Stimulated activated CD8-positive, alpha-beta memory T cell treated with anti-CD3 and anti-CD28 coated beads, Interleukin-7, amount 100 ng/mL, for 4 hours (primary cell): ENCODE measurements around the gene ANKRD11.
"Not testable (repeated sequence)": the region's sequence is repeated elsewhere in the genome, so short reads cannot be mapped to it uniquely, and the experiment has no call there.

Experiments
- DNase-seq, 2 donors: peaks; one replicate each; pipeline ENCODE4 v3.0.0-alpha.2; 2020; ENCODE audit warnings: low read depth in 2 of 2

Gene ANKRD11

GRCh38 chr16:89328412-89329400, 161.7 kb downstream of the ANKRD11 start:
- DNase-seq, result not testable (repeated sequence)

GRCh38 chr16:89326721-89327120, 163.6 kb downstream of the ANKRD11 start:
- no peak for DNase-seq

- DNase-seq, result no peak
Measured at GRCh38 chr16:89325861-89326471, 164.4 kb downstream of the ANKRD11 start.

GRCh38 chr16:89324056-89325010, 166.0 kb downstream of the ANKRD11 start:
- no peak for DNase-seq

- no peak for DNase-seq
Measured at GRCh38 chr16:89323120-89323960, 167.0 kb downstream of the ANKRD11 start.

GRCh38 chr16:89322321-89323119, 167.8 kb downstream of the ANKRD11 start:
- no peak for DNase-seq

- DNase-seq, result no peak
Measured at GRCh38 chr16:89320782-89321501, 169.4 kb downstream of the ANKRD11 start.

GRCh38 chr16:89319886-89320781, 170.2 kb downstream of the ANKRD11 start:
- peak in 1 of 2 donors; percentile 39 for DNase-seq

- DNase-seq, result no peak
Measured at GRCh38 chr16:89319631-89319885, 170.8 kb downstream of the ANKRD11 start.

- no peak for DNase-seq
Measured at GRCh38 chr16:89318871-89319630, 171.3 kb downstream of the ANKRD11 start.

GRCh38 chr16:89318430-89318758, 172.0 kb downstream of the ANKRD11 start:
- no peak for DNase-seq

GRCh38 chr16:89317729-89318429, 172.5 kb downstream of the ANKRD11 start:
- no peak for DNase-seq

GRCh38 chr16:89317101-89317671, 173.2 kb downstream of the ANKRD11 start:
- no peak for DNase-seq

GRCh38 chr16:89316701-89317100, 173.7 kb downstream of the ANKRD11 start:
- DNase-seq, result no peak

GRCh38 chr16:89315791-89316581, 174.4 kb downstream of the ANKRD11 start:
- DNase-seq, result peak; percentile 66 to 71

- DNase-seq, result no peak
Measured at GRCh38 chr16:89315271-89315670, 175.1 kb downstream of the ANKRD11 start.
